ENCODE results near the gene FIP1L1.

FIP1L1 gene

DNA sequence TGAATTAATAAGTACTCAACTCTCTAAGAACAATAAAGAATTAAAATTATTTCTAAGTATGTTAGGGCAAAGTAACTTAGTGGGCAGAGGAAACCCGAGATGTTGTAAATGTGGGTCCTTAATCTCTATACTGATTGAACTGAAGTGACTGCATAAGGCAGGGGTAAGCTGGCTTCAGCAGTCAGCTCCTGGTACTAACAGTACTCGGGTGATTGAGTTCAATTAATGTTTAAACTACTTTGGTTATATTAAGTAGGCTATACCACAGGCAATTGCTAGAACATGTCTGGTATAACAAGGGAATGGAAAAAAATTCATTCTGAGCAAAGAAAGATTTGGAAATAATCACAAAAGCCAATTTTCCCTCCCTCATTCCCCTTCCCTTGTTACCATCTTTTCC, 123.1 kb downstream of the FIP1L1 start:
- no peak for DNase-seq (ENCODE audit: low read depth in 1 of 2, low spot score in 1 of 2)

DNA sequence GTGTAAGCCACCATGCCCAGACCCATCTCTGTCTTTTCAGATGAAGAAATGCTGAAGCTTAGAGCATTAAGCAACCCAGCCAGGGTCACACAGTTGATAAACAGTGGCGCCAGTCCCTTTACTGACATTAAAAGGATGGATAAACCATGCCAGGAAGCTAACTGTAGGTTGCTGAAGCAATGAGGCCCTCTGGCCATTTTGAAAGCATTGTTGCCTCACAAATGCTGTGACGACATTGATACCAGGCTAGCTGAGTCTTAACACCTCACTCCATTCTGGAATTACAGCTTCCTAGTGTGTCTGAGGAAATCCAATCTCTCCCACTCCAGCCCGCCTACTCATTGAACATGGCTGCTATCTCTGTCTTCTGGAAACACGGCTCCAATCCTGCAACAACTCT, 124.1 kb downstream of the FIP1L1 start:
- no peak for DNase-seq (ENCODE audit: low read depth in 1 of 2, low spot score in 1 of 2)

DNA sequence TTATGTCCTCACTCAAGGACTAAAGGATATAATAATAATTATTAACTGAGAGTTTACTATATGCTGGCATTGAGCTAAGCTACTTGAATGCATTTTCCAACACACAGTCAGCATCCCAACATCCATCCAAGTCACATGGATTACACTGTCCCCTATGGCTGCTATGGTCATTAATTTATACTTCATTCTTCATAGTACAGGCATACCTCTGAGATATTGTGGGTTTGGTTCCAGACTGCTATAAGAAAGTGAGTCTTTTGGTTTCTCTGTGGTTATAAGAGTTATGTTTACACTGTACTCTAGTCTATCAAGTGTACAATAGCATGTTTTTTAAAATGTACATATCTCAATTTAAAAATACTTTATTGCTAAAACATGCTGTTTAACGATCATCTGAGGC, 124.7 kb downstream of the FIP1L1 start:
- DNase-seq (ENCODE audit: low read depth in 1 of 2, low spot score in 1 of 2), result no peak

DNA sequence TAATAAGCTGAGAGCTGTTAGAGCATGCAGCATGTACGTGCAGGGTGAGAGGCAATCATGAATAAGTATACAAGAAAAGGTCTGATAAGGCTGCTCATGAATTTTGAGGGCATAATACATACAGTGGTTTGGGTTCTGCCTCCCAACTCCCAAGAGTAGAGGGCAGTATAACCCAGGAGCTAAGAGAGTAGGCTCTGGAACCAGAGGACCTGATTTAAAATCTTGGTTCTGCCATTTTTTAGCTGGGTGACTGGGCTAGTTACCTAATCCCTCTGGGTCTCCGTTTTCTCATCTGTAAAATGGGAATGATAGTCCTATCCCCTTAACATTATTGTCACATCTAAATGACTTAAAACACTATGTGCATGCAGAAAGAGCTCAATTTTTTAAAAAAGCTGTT, 128.5 kb downstream of the FIP1L1 start:
- no peak for DNase-seq (ENCODE audit: low read depth in 1 of 2, low spot score in 1 of 2)

DNA sequence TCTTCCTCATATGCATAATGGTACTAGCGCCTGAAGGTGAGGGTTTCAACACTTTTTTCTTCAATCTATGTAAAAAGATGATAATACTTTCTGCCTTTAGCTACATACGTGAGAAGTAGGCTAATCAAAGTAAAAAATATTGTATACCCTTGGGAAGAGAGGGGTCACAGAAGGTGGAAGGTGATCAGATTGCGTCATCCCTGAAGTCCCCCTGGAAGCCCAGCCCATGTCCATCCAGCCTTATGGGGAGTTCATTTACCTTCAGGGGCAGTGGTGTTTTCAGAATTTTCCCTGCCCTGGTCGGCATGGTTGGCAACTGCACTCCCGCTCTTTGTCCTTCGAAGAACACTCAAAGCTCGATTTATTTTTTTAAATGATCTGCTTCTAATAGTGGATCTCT, 129.6 kb downstream of the FIP1L1 start:
- DNase-seq (ENCODE audit: low read depth in 1 of 2, low spot score in 1 of 2), result no peak

DNA sequence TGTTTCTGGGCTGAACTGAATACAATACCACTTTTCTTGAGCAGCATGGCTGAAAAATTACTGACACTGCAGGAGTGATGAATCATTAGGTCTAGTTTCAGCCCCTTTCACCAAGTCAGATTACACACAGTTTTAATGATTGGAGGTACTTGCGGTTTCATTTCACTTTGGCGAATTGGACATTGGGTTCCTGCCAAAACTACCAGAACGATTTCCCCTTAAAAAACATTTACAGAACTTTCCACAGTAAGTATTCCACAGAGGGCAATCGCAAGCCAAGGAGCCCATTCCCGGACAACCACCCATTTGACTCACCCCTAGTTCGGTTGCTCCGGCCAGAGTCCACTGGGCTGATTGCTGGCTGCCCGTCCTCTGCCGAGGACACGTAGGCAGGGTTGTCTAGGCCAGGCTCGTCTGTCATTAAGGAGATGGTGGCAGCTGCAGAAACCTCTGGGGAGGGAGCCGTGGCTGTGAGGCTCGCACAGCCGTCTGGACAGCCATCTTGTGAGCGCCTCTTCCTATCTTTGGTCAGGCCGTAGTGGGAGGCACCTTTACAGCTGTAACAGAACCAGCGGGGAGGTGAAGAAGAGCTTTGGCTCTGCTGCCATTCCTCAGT, 130.3 kb downstream of the FIP1L1 start:
- no peak for DNase-seq (ENCODE audit: low read depth in 1 of 2, low spot score in 1 of 2)

DNA sequence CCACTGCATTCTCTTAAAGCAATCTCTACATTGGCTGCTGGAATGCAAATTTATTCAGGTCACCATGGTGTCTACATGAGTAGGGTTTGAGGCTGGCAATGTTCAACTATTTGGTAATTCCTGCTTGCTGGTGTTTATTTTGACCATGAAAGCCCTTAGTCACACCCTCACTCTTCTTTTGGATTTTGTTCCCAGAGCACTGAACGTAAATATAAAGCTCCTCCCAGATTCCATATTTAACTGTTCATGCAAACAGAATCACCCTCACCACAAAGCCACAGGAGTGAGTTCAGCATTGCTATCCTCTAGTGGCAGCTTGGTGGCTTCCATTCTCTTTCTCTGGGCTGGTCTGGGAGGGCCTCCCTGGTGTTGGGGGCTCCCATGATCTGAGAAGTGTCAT, 131.0 kb downstream of the FIP1L1 start:
- DNase-seq (ENCODE audit: low read depth in 1 of 2, low spot score in 1 of 2), result no peak

DNA sequence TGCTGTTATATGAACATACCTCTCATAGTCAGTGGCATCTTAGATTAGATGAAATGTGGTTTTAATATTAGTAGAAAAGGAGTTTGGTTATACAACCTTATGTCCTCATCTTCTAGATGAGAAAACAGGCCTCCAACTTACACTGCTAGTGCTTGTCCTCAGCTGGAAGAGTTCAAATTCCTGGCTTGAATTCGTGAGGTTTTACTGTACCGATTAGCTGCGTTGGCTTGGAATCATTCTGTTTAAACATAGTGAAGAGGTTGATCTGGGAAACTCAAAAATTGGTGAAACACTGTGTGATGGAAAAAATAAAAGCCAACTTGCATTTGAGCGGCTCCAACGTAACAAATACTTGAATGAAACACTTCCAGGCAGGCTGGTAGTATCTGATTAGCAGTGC, 132.9 kb downstream of the FIP1L1 start:
- no peak for DNase-seq (ENCODE audit: low read depth in 1 of 2, low spot score in 1 of 2)
